CD4-positive, alpha-beta memory T cell (primary cell): Measurements from ENCODE around the gene SPAG9. TPM values are rescaled to one million over a fixed set of nuclear protein-coding genes. Genes with fewer than 3 reads are reported as not detected.

Experiments
- polyA plus RNA-seq, 2 donors: library from polyadenylated mRNA; unstranded; fragments of 300-500 nt; fragmentation: Illumina TruSeq; gene quantifications; one replicate each; pipeline ENCODE4 v1.2.3, GENCODE V29; 2021
- total RNA-seq, 2 experiments: library from RNA; stranded (reverse); gene quantifications; one replicate each; pipeline ENCODE4 v1.2.3, GENCODE V29; 2021

SPAG9 gene
- total and polyA plus RNA-seq, 4 experiments from 2014 or later: 3.2 to 62.3 (median 36.0) TPM

Other genes with a start within 250 kb of the SPAG9 start
- 10 to 100 TPM; 10.0 to 12.2 TPM for gene NME1, start 32.7 kb upstream of the SPAG9 start, total RNA-seq
- gene NME1, start 32.7 kb upstream of the SPAG9 start, polyA plus RNA-seq: 10 to 100 TPM; 62.5 to 67.2 TPM
- 100 to 1,000 TPM; 134 to 142 TPM for gene NME2, start 45.5 kb upstream of the SPAG9 start, total RNA-seq
- 100 to 1,000 TPM; 277 to 331 TPM for gene NME2, start 45.5 kb upstream of the SPAG9 start, polyA plus RNA-seq
- gene MBTD1, start 139.2 kb upstream of the SPAG9 start, total RNA-seq: 10 to 100 TPM; 29.3 to 30.0 TPM
- gene MBTD1, start 139.2 kb upstream of the SPAG9 start, polyA plus RNA-seq: 1 to 10 TPM; 3.6 to 5.5 TPM
- gene UTP18, start 139.7 kb upstream of the SPAG9 start, total RNA-seq: 10 to 100 TPM; 44.0 to 44.1 TPM
- 10 to 100 TPM; 48.3 to 54.9 TPM for gene UTP18, start 139.7 kb upstream of the SPAG9 start, polyA plus RNA-seq